Measurements from ENCODE around the gene ZC3H4. TPM values are rescaled to one million over a fixed set of nuclear protein-coding genes. Genes with fewer than 3 reads are reported as not detected.

Gene ZC3H4
- total and polyA plus RNA-seq, 9 of the 15 experiments (the other 6 are each of a cell fraction or from before 2014, with no cell fraction given): 2.2 to 75.6 (median 18.3) TPM

- no peak for TF ChIP-seq ZNF277 (CRISPR knock-in tag; IDR thresholded peaks at IDR 0.05; ENCODE audit: borderline replicate concordance)
- peak; percentile 40; the same call in 1 of the 2 replicates for TF ChIP-seq FOXP1 (CRISPR knock-in tag; IDR thresholded peaks at IDR 0.05)
- TF ChIP-seq SREBF2 (CRISPR knock-in tag; IDR thresholded peaks at IDR 0.05): no peak
- TF ChIP-seq IRF1 (CRISPR knock-in tag; IDR thresholded peaks at IDR 0.05; ENCODE audit: borderline replicate concordance): no peak
- no peak for TF ChIP-seq NR3C1 (CRISPR knock-in tag; IDR thresholded peaks at IDR 0.05)
- no peak; a peak in 1 of 4 replicates for TF ChIP-seq TBL1XR1 (IDR thresholded peaks at IDR 0.05; ENCODE audit: low read length in 2 of 2)
- TF ChIP-seq SRF (CRISPR knock-in tag; IDR thresholded peaks at IDR 0.05): peak in 1 of 2 experiments; percentile 60; a peak in 1 of 4 replicates
- TF ChIP-seq ZBTB17 (CRISPR knock-in tag; IDR thresholded peaks at IDR 0.05): no peak
- TF ChIP-seq DMBX1 (CRISPR knock-in tag; IDR thresholded peaks at IDR 0.05; ENCODE audit: borderline replicate concordance): peak; percentile 57; the same call in 1 of the 2 replicates
- TF ChIP-seq KLF16 (IDR thresholded peaks at IDR 0.05): no peak
- 0 out of 2 replicates have a peak, but pooled peaks have one; percentile 44 for TF ChIP-seq ELF2 (CRISPR knock-in tag; IDR thresholded peaks at IDR 0.05)
- no peak for TF ChIP-seq ATF3 (IDR thresholded peaks at IDR 0.05)
- TF ChIP-seq ATF3 (CRISPR knock-in tag; conservative IDR thresholded peaks at IDR 0.05): no peak
- no peak for TF ChIP-seq STAT6 (CRISPR knock-in tag; IDR thresholded peaks at IDR 0.05)
- TF ChIP-seq LEF1 (IDR thresholded peaks at IDR 0.05): no peak
- 0 out of 4 replicates have a peak, but pooled peaks of 1 of the 2 experiments have one; percentile 14 for TF ChIP-seq ETV6 (IDR thresholded peaks at IDR 0.05; ENCODE audit: borderline replicate concordance in 1 of 2, low read depth in 2 of 2, low read length in 1 of 2)
- no peak for TF ChIP-seq ETV6 (CRISPR knock-in tag; IDR thresholded peaks at IDR 0.05; ENCODE audit: borderline replicate concordance)
- TF ChIP-seq HNRNPUL1 (IDR thresholded peaks at IDR 0.05; ENCODE audit: low read length): no peak
- TF ChIP-seq TRIM28 (IDR thresholded peaks at IDR 0.05): no peak
- TF ChIP-seq SAP30 (IDR thresholded peaks at IDR 0.05; ENCODE audit: borderline replicate concordance, insufficient read depth, low read depth, low read length, poor library complexity, severe bottlenecking): no peak
- TF ChIP-seq ZNF146 (CRISPR knock-in tag; IDR thresholded peaks at IDR 0.05; ENCODE audit: unreplicated experiment): no peak
- peak; percentile 70; the same call in 1 of the 2 replicates for TF ChIP-seq E2F3 (CRISPR knock-in tag; IDR thresholded peaks at IDR 0.05)
These were observed 1.2 kb downstream of the ZC3H4 start (continued) for GRCh38 chr19:47112166-47112996.
